ENCODE results near the gene RAB11FIP4. TPM values are rescaled to one million over a fixed set of nuclear protein-coding genes. Genes with fewer than 3 reads are reported as not detected.

RAB11FIP4 gene
- total and polyA plus RNA-seq, 9 of the 15 experiments (the other 6 are each of a cell fraction or from before 2014, with no cell fraction given): 0.62 to 16.6 (median 8.9) TPM

GRCh38 chr17:31511195-31511578 lies 119.7 kb downstream of the RAB11FIP4 start (continued):
- TF ChIP-seq RBBP5 (IDR thresholded peaks at IDR 0.05; ENCODE audit: borderline replicate concordance, insufficient read depth, low read length, poor library complexity, severe bottlenecking) (no peak), POLR2H (tag; IDR thresholded peaks at IDR 0.05; ENCODE audit: low read depth) (no peak), NR4A1 (CRISPR knock-in tag; IDR thresholded peaks at IDR 0.05) (no peak), NR4A1 (tag; IDR thresholded peaks at IDR 0.05) (no peak), CTCFL (IDR thresholded peaks at IDR 0.05; ENCODE audit: borderline replicate concordance, insufficient read depth, low read depth, low read length, poor library complexity, severe bottlenecking) (no peak), ZNF511 (CRISPR knock-in tag; IDR thresholded peaks at IDR 0.05) (no peak), ZZZ3 (IDR thresholded peaks at IDR 0.05) (no peak), AFF4 (CRISPR knock-in tag; IDR thresholded peaks at IDR 0.05) (no peak)

Measured in K562 (cell line).